PFSK-1 (cell line): Measurements from ENCODE around the gene B3GALT6.

Experiments
- FOXP2 ChIP-seq: optimal IDR thresholded peaks from 2 replicates; pipeline ENCODE3; 2011; ENCODE audit warnings: borderline replicate concordance, control low read depth, inconsistent platforms; ENCODE audit not compliant: insufficient read depth; ENCODE audit errors: extremely low read length, extremely low read depth
- POLR2AphosphoS5 ChIP-seq: IDR thresholded peaks from 2 replicates; pipeline ENCODE4 v1.6.1; 2012; ENCODE audit warnings: low read depth, mild to moderate bottlenecking, control low read depth, low read length, moderate library complexity
- SIN3A ChIP-seq: IDR thresholded peaks from 2 replicates; pipeline ENCODE4 v1.6.1; 2012; ENCODE audit warnings: mild to moderate bottlenecking, low read length, moderate library complexity, borderline replicate concordance; ENCODE audit not compliant: insufficient read depth
- TAF1 ChIP-seq: IDR thresholded peaks from 2 replicates; pipeline ENCODE4 v1.6.1; 2012; ENCODE audit warnings: low read length, control low read depth, borderline replicate concordance; ENCODE audit not compliant: insufficient read depth
- TF ChIP-seq, protein P1 (sequence below), 2 experiments: IDR thresholded peaks; 2 replicates each; pipeline versions ENCODE4 v1.6.1 to v1.8.0; 2011 to 2012; ENCODE audit warnings: low read depth in 2 of 2, low read length in 2 of 2, control low read depth in 1 of 2, inconsistent platforms in 1 of 2, mild to moderate bottlenecking in 1 of 2, moderate library complexity in 1 of 2; ENCODE audit not compliant: insufficient read depth in 1 of 2

DNA sequence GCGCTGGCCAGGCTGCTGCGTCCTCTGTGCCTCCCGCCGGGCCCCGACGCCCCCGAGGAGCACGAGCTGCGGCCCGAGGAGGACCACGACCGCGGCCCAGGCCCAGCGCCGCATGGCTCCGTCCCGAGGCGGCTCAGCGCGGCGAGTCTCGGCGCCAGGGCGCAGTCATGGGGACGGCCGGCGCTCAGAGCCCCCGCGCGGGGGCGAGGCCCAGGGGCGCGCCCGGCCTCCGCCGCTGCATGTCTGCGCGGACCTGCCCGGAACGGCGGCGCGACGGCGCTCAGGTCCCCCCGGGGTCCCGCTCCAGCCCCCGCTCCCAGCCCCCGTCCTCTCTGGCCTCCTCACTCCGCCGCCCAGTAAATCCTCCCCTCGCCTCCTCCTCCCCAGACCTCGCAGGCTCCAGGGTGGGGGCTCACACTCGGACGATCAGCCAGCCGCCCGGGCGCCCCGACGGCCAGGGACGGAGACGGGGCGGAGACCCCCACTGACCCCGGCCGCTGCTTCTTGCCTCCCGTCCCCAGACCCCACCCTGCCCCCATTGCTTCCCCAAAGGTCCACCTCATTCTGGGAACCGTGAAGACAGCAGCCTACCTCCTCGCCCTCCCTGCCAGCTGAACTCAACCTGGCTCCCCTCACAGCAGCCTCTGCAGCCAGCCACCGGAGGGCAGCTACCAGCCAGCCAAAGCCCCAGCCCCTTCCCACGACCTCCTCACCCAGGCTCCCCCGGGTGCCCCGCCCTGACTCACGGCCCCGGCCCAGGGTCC is 14.7 kb downstream of the B3GALT6 start, which contains the start of gene C1QTNF12:
- TF ChIP-seq, protein P1, sequence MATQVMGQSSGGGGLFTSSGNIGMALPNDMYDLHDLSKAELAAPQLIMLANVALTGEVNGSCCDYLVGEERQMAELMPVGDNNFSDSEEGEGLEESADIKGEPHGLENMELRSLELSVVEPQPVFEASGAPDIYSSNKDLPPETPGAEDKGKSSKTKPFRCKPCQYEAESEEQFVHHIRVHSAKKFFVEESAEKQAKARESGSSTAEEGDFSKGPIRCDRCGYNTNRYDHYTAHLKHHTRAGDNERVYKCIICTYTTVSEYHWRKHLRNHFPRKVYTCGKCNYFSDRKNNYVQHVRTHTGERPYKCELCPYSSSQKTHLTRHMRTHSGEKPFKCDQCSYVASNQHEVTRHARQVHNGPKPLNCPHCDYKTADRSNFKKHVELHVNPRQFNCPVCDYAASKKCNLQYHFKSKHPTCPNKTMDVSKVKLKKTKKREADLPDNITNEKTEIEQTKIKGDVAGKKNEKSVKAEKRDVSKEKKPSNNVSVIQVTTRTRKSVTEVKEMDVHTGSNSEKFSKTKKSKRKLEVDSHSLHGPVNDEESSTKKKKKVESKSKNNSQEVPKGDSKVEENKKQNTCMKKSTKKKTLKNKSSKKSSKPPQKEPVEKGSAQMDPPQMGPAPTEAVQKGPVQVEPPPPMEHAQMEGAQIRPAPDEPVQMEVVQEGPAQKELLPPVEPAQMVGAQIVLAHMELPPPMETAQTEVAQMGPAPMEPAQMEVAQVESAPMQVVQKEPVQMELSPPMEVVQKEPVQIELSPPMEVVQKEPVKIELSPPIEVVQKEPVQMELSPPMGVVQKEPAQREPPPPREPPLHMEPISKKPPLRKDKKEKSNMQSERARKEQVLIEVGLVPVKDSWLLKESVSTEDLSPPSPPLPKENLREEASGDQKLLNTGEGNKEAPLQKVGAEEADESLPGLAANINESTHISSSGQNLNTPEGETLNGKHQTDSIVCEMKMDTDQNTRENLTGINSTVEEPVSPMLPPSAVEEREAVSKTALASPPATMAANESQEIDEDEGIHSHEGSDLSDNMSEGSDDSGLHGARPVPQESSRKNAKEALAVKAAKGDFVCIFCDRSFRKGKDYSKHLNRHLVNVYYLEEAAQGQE (IDR thresholded peaks at IDR 0.05; ENCODE audit: insufficient read depth in 1 of 2, low read depth in 2 of 2, low read length in 2 of 2): no peak
- TF ChIP-seq POLR2AphosphoS5 (no peak), FOXP2 (no peak), SIN3A (no peak), TAF1 (no peak)
